ENCODE results near the gene METTL27. TPM values are rescaled to one million over a fixed set of nuclear protein-coding genes. Genes with fewer than 3 reads are reported as not detected.

METTL27 gene
- total and polyA plus RNA-seq, 2 of the 8 experiments (the other 6 are each of a cell fraction or from before 2014, with no cell fraction given): 6.2 to 12.0 TPM

- Histone ChIP-seq H3K18ac (ENCODE audit: extremely low read depth, low read length) (no peak overlapping the region), H2BK15ac (ENCODE audit: low read length) (no peak overlapping the region), H3K4ac (replicated peaks; ENCODE audit: insufficient read length, low read depth, low read length) (no peak overlapping the region), H2BK5ac (ENCODE audit: low read depth, low read length) (no peak overlapping the region), H2BK12ac (ENCODE audit: low read depth, low read length) (0 out of 2 replicates have a peak overlapping the region, but pooled peaks have one; percentile 39), H3K79me1 (ENCODE audit: low read depth, low read length) (no peaks in the 10 kb centered on the region), H3K23me2 (ENCODE audit: low read depth, low read length) (peaks cover 12% of the 10 kb centered on the region; the same call in 1 of the 2 replicates), H3K79me2 (ENCODE audit: control insufficient read depth in 1 of 2, insufficient read depth in 2 of 2, low read length in 2 of 2) (no peaks in the 10 kb centered on the region), H3K4me2 (ENCODE audit: insufficient read depth in 1 of 2, low read depth in 2 of 2, low read length in 2 of 2) (no peak overlapping the region), H4K8ac (ENCODE audit: extremely low read depth, insufficient read depth, low read length) (no peak overlapping the region), H3K4me1 (replicated peaks in 1 of 4; ENCODE audit: control insufficient read depth in 3 of 4, insufficient read depth in 4 of 4, low read length in 3 of 4) (peaks cover 3 to 19% (median 14%) of the 10 kb centered on the region in 4 experiments), H3K9ac (replicated peaks in 1 of 4; ENCODE audit: extremely low read depth in 1 of 4, low read depth in 3 of 4, low read length in 3 of 4) (no peak overlapping the region), H3K27me3 (replicated peaks in 1 of 4; ENCODE audit: control insufficient read depth in 3 of 4, extremely low read depth in 1 of 4, insufficient read depth in 3 of 4, low read length in 3 of 4) (no peaks in the 10 kb centered on the region), H3K23ac (ENCODE audit: insufficient read length) (no peak overlapping the region), H4K20me1 (replicated peaks in 1 of 2; ENCODE audit: control insufficient read depth in 1 of 2, insufficient read depth in 2 of 2, low read length in 2 of 2) (peaks cover 0 to 1% of the 10 kb centered on the region in 2 experiments), H3K36me3 (ENCODE audit: control insufficient read depth in 2 of 4, insufficient read depth in 4 of 4, low read length in 3 of 4) (no peaks in the 10 kb centered on the region), H2AFZ (ENCODE audit: low read length) (no peak overlapping the region), H3K27ac (ENCODE audit: low read depth, low read length) (no peak overlapping the region), H3K4me3 (ENCODE audit: extremely low read depth in 1 of 4, insufficient read depth in 2 of 4, low read depth in 3 of 4, low read length in 4 of 4) (no peak overlapping the region), H3K9me3 (ENCODE audit: insufficient read depth in 2 of 2, low read depth in 1 of 2, low read length in 1 of 2) (no peaks in the 10 kb centered on the region), H3K14ac (ENCODE audit: insufficient read length) (no peak overlapping the region), H2BK20ac (ENCODE audit: low read length) (no peak overlapping the region), H4K5ac (ENCODE audit: insufficient read length, low read depth, low read length) (no peak overlapping the region), H2AK5ac (ENCODE audit: low read depth, low read length) (no peak overlapping the region), H3K56ac (replicated peaks; ENCODE audit: insufficient read length, low read depth, low read length) (peak overlapping the region; percentile 24), H2BK120ac (replicated peaks; ENCODE audit: low read depth, low read length) (no peak overlapping the region), H4K91ac (replicated peaks; ENCODE audit: insufficient read length, low read length) (no peak overlapping the region)
- 100% methylated on average over 1 of the region's 1 CpG; no CpG with 5 or more reads in 1 of the 2 experiments for WGBS, 2 experiments (ENCODE audit: extremely low coverage in 1 of 2, insufficient coverage in 1 of 2, insufficient read length in 1 of 2, insufficient replicate concordance in 2 of 2, low coverage in 1 of 2, low lambda C conversion rate in 2 of 2, missing lambda C conversion rate in 1 of 2)
- POLR2A ChIA-PET (ENCODE audit: partially characterized antibody): interaction anchor here (1.3 kb wide), 1 partner anchor 125 kb away, joined by 3 read pairs; no protein-coding TSS in a partner anchor
- CTCF ChIA-PET (ENCODE audit: partially characterized antibody): interaction anchor here (0.7 to 4.9 kb wide), 7 partner anchors 18 to 189 kb away, joined by 3 to 43 read pairs (median 5); partner anchors contain the start of gene ELN
- FAIRE-seq (no peak), DNase-seq (ENCODE audit: low read depth in 1 of 2, low spot score in 2 of 2) (no peak)
- TF ChIP-seq FOSL1 (IDR thresholded peaks at IDR 0.05; ENCODE audit: insufficient read depth, low read depth, low read length) (no peak), MAFK (IDR thresholded peaks at IDR 0.05; ENCODE audit: low read depth, low read length) (no peak), HDAC2 (IDR thresholded peaks at IDR 0.05; ENCODE audit: borderline replicate concordance in 1 of 2, low read depth in 2 of 2, low read length in 2 of 2) (no peak), JUND (IDR thresholded peaks at IDR 0.05; ENCODE audit: low read length) (no peak), ATF3 (IDR thresholded peaks at IDR 0.05; ENCODE audit: insufficient read depth, low read depth, low read length) (no peak), SRF (IDR thresholded peaks at IDR 0.05; ENCODE audit: low read depth, low read length) (no peak), CBX5 (IDR thresholded peaks at IDR 0.05; ENCODE audit: low read depth, low read length) (no peak), ATF2 (IDR thresholded peaks at IDR 0.05; ENCODE audit: low read length) (no peak), RAD21 (IDR thresholded peaks at IDR 0.05 in 1 of 2, conservative IDR thresholded peaks at IDR 0.05 in 1 of 2; ENCODE audit: low read depth in 2 of 2, low read length in 2 of 2) (no peak)
Measured at GRCh38 chr7:73866446-73866767, 24.1 kb upstream of the METTL27 start.

Data from H1 (cell line).